ENCODE results near the gene SAMSN1.
"Not testable (repeated sequence)": the region's sequence is repeated elsewhere in the genome, so short reads cannot be mapped to it uniquely, and the experiment has no call there.

DNA sequence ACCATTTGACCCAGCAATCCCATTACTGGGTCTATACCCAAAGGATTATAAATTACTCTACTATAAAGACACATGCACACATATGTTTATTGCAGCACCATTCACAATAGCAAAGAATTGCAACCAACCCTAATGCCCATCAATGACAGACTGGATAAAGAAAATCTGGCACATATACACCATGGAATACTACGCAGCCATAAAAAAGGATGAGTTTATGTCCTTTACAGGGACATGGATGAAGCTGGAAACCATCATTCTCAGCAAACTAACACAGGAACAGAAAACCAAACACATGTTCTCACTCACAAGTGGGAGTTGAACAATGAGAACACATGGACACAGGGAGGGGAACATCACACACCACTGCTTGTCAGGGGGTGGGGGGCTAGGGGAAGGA lies 51.9 kb downstream of the SAMSN1 start:
- TF ChIP-seq, protein P1, sequence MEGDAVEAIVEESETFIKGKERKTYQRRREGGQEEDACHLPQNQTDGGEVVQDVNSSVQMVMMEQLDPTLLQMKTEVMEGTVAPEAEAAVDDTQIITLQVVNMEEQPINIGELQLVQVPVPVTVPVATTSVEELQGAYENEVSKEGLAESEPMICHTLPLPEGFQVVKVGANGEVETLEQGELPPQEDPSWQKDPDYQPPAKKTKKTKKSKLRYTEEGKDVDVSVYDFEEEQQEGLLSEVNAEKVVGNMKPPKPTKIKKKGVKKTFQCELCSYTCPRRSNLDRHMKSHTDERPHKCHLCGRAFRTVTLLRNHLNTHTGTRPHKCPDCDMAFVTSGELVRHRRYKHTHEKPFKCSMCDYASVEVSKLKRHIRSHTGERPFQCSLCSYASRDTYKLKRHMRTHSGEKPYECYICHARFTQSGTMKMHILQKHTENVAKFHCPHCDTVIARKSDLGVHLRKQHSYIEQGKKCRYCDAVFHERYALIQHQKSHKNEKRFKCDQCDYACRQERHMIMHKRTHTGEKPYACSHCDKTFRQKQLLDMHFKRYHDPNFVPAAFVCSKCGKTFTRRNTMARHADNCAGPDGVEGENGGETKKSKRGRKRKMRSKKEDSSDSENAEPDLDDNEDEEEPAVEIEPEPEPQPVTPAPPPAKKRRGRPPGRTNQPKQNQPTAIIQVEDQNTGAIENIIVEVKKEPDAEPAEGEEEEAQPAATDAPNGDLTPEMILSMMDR (IDR thresholded peaks at IDR 0.05): not testable (repeated sequence)
- not testable (repeated sequence) for TF ChIP-seq POLR2AphosphoS5 (IDR thresholded peaks at IDR 0.05; ENCODE audit: insufficient read depth in 1 of 2, low read depth in 1 of 2); POLR2A (IDR thresholded peaks at IDR 0.05)
